Small intestine (tissue), 7 donors: Measurements from ENCODE around the gene SF3A2. TPM values are rescaled to one million over a fixed set of nuclear protein-coding genes. Genes with fewer than 3 reads are reported as not detected.
A peak's percentile ranks its signal among the peaks of the same experiment; 100 is the strongest.

Source experiments
- DNase-seq, 2 donors: peaks; one replicate each; pipeline versions ENCODE4 v3.0.0 to v3.0.0-alpha.2; 2013
- FAIRE-seq: peaks from 2 replicates; lab custom pipeline; 2012; peaks lifted over from hg19 to GRCh38; lab: Jason Lieb, UNC
- H3K27ac ChIP-seq, 3 donors: one replicate each; pipeline ENCODE4 v1.5.1; 2013; ENCODE audit warnings: low read length in 2 of 3, mild to moderate bottlenecking in 2 of 3, control low read depth in 1 of 3, inconsistent platforms in 1 of 3, low read depth in 1 of 3, moderate library complexity in 1 of 3
- H3K27me3 ChIP-seq, 3 donors: one replicate each; pipeline ENCODE4 v1.6.1; 2013; ENCODE audit warnings: low read length in 3 of 3, inconsistent platforms in 1 of 3; ENCODE audit not compliant: control insufficient read depth in 3 of 3, insufficient read depth in 3 of 3
- H3K36me3 ChIP-seq, 3 donors: one replicate each; pipeline ENCODE4 v1.6.1; 2013; ENCODE audit warnings: low read length in 3 of 3, inconsistent platforms in 1 of 3, low read depth in 1 of 3, mild to moderate bottlenecking in 1 of 3, moderate library complexity in 1 of 3; ENCODE audit not compliant: control insufficient read depth in 3 of 3, insufficient read depth in 2 of 3
- H3K4me1 ChIP-seq, 3 donors: one replicate each; pipeline ENCODE4 v1.6.1; 2013; ENCODE audit warnings: low read length in 2 of 3, inconsistent platforms in 1 of 3, low read depth in 1 of 3, mild to moderate bottlenecking in 1 of 3, moderate library complexity in 1 of 3; ENCODE audit not compliant: control insufficient read depth in 3 of 3, insufficient read depth in 2 of 3
- H3K4me3 ChIP-seq, 3 donors: one replicate each; pipeline ENCODE4 v1.5.1; 2013; ENCODE audit warnings: low read length in 3 of 3, control low read depth in 1 of 3, inconsistent platforms in 1 of 3, low read depth in 1 of 3, mild to moderate bottlenecking in 1 of 3, moderate library complexity in 1 of 3
- H3K9me3 ChIP-seq, 2 donors: one replicate each; pipeline ENCODE4 v1.6.1; 2013; ENCODE audit warnings: low read depth in 1 of 2, low read length in 1 of 2; ENCODE audit not compliant: control insufficient read depth in 2 of 2, insufficient read depth in 1 of 2
- WGBS, 3 donors: extraction: QIAGEN DNeasy Blood & Tissue Kit; methylation state at CpG; one replicate each; pipeline ENCODE4 v1.1.7; 2013; 5-methylcytosine and 5-hydroxymethylcytosine counted together
- polyA plus RNA-seq, 4 donors: library from polyadenylated mRNA; stranded (reverse) in 3 of 4; unstranded in 1 of 4; fragments of 200-250 nt in 3 of 4; fragments of 120-200 nt in 1 of 4; gene quantifications; one replicate each; pipeline versions ENCODE4 v1.2.1 to v1.2.3, GENCODE V29; 2013
- donor health status: healthy with polysubstance abuse.
- donor health status: control.
- donor health status: control.
- donor health status: Bipolar disorder and iron deficiency.
- donor health status: healthy.

SF3A2 gene
- polyA plus RNA-seq, 4 donors: 31.8 to 71.5 (median 40.3) TPM

DNA sequence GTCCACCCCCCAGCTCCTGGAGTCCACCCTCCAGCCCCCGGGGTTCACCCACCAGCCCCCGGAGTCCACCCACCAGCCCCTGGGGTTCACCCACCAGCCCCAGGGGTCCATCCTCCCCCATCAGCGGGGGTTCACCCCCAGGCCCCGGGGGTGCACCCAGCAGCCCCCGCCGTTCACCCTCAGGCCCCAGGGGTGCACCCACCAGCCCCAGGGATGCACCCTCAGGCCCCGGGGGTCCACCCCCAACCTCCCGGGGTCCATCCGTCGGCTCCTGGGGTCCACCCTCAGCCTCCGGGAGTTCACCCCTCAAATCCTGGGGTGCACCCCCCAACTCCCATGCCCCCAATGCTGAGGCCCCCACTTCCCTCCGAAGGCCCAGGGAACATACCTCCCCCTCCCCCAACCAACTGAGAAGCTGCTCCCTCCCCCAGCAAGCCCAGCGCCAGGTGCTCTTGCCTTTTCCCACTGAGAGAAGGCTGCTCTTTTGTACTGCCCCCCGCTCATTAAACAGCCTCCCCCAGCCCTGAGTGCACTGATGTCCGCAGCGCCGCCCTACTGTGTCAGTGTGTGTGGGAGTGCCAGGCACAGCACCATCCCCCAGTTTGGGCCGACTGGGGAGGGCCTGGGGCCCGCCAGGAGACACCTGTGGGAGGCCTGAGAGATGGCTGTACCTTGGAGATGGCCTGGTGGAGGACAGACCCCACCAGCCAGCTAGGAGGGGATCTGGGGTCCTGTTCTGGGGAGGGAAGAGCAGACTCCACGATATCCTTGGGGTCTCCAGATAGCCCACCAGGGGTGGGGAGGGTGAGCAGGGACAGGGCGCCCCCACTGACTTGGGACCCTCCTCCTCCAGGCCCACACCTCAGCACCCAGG is 11.7 kb downstream of the SF3A2 start:
- peaks cover 0 to 43% (median 6%) of the 10 kb centered on the region in 3 donors for H3K4me1 ChIP-seq
- FAIRE-seq: no peak

DNA sequence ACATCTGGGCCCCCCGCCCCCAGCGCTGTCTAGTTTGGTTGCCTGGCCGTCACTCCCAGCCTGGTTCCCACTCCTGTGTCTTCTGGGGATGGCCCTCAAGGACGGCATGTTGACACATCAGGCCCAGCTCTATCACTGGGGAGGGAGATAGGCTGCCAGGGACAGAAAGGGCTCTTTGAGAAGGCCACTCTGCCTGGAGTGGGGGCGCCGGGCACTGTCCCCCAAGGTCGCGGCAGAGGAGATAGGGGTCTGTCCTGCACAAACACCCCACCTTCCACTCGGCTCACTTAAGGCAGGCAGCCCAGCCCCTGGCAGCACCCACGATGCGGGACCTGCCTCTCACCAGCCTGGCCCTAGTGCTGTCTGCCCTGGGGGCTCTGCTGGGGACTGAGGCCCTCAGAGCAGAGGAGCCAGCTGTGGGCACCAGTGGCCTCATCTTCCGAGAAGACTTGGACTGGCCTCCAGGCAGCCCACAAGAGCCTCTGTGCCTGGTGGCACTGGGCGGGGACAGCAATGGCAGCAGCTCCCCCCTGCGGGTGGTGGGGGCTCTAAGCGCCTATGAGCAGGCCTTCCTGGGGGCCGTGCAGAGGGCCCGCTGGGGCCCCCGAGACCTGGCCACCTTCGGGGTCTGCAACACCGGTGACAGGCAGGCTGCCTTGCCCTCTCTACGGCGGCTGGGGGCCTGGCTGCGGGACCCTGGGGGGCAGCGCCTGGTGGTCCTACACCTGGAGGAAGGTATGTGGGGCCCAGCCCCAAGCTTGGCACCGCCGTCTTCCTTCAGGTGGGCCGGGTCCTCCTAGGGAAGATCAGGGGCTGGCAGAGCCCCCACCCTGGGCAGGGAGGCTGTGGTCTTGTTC is 12.6 kb downstream of the SF3A2 start, which contains the start of gene AMH:
Gene AMH (plus strand): TSS at position 314 of the 857 bp plus-strand sequence. CDS start 10 bp downstream, at position 324.
- Histone ChIP-seq H3K4me3 (no peak within 1 kb of the TSS), H3K27me3 (peaks cover 24 to 51% (median 28%) of the 10 kb centered on the region in 3 donors), H3K36me3 (peaks cover 28 to 53% (median 33%) of the 10 kb centered on the region in 3 donors), H3K4me1 (peaks cover 0 to 36% (median under 1%) of the 10 kb centered on the region in 3 donors), H3K9me3 (no peaks in the 10 kb centered on the region), H3K27ac (no peak within 1 kb of the TSS)
- DNase-seq (no peak), FAIRE-seq (no peak)
- 74 to 77% (median 75%) methylated on average over 21 to 27 of the region's 27 CpGs for WGBS, 3 donors

More for the DNA sequence above, 11.7 kb downstream of the SF3A2 start:
- Histone ChIP-seq H3K27me3 (peaks cover 24 to 43% (median 24%) of the 10 kb centered on the region in 3 donors), H3K27ac (no peak overlapping the region), H3K4me3 (no peak overlapping the region), H3K9me3 (no peaks in the 10 kb centered on the region), H3K36me3 (peaks cover 28 to 62% (median 41%) of the 10 kb centered on the region in 3 donors)
- DNase-seq: no peak
- 78 to 85% (median 84%) methylated on average over 12 to 21 of the region's 21 CpGs for WGBS, 3 donors

DNA sequence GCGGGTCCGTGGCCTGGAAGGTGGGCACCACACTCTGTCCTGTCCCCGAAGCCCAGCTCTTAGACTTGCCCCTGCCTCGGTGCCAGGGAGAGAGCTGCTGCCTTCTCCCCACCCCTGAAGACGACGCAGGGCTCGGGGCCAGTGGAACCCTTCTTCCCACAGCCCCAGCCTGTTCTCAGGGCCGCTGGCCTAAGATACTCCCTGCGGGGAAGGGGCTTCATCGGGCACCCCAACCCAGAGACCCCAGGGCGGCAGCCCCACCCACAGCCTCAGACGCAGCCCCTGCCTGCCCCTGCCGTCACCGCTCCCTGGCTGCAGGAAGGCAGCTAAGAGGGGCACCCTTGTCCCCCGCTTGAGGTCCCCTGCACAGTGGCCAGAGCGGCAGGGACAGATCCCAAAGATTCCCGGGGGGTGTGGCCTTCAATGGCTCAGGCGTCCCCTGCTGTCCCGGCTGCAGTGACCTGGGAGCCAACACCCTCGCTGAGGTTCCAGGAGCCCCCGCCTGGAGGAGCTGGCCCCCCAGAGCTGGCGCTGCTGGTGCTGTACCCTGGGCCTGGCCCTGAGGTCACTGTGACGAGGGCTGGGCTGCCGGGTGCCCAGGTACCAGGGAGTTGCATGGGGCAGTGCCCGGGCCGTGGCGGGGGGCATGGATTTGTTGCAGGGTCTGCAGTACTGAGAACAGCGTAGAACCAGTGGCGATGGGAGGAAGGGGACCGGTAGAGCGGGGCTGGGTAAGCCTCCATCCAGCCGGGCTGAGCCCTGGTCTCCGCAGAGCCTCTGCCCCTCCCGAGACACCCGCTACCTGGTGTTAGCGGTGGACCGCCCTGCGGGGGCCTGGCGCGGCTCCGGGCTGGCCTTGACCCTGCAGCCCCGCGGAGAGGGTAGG is 13.5 kb downstream of the SF3A2 start:
- H3K27ac ChIP-seq: no peak overlapping the region
- H3K27me3 ChIP-seq: peaks cover 24 to 55% (median 28%) of the 10 kb centered on the region in 3 donors
- WGBS, 3 donors: 17 to 24% (median 20%) methylated on average over 38 to 43 of the region's 43 CpGs
- H3K4me1 ChIP-seq: peaks cover 0 to 29% (median 0%) of the 10 kb centered on the region in 3 donors
- DNase-seq (no peak), FAIRE-seq (no peak)
- H3K9me3 ChIP-seq: no peaks in the 10 kb centered on the region
- no peak overlapping the region for H3K4me3 ChIP-seq
- H3K36me3 ChIP-seq: peaks cover 22 to 44% (median 25%) of the 10 kb centered on the region in 3 donors

DNA sequence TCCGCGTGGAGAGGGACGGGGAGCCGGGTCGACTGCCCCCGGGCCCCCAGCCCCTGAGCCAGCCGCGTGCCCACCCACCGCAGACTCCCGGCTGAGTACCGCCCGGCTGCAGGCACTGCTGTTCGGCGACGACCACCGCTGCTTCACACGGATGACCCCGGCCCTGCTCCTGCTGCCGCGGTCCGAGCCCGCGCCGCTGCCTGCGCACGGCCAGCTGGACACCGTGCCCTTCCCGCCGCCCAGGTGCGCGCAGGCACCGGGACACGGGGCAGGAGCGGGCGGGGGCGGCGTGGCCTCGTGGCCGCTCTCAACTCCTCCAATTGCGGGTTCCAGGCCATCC is 14.1 kb downstream of the SF3A2 start:
- Histone ChIP-seq H3K36me3 (peaks cover 18 to 38% (median 19%) of the 10 kb centered on the region in 3 donors), H3K9me3 (no peaks in the 10 kb centered on the region), H3K27ac (no peak overlapping the region), H3K27me3 (peaks cover 24 to 60% (median 28%) of the 10 kb centered on the region in 3 donors), H3K4me3 (peak overlapping the region in 1 of 3 donors; percentile 32), H3K4me1 (peaks cover 0 to 29% (median 0%) of the 10 kb centered on the region in 3 donors)
- WGBS, 3 donors: 0 to 8% (median 7%) methylated on average over 8 to 40 of the region's 40 CpGs
- FAIRE-seq (no peak), DNase-seq (no peak)

DNA sequence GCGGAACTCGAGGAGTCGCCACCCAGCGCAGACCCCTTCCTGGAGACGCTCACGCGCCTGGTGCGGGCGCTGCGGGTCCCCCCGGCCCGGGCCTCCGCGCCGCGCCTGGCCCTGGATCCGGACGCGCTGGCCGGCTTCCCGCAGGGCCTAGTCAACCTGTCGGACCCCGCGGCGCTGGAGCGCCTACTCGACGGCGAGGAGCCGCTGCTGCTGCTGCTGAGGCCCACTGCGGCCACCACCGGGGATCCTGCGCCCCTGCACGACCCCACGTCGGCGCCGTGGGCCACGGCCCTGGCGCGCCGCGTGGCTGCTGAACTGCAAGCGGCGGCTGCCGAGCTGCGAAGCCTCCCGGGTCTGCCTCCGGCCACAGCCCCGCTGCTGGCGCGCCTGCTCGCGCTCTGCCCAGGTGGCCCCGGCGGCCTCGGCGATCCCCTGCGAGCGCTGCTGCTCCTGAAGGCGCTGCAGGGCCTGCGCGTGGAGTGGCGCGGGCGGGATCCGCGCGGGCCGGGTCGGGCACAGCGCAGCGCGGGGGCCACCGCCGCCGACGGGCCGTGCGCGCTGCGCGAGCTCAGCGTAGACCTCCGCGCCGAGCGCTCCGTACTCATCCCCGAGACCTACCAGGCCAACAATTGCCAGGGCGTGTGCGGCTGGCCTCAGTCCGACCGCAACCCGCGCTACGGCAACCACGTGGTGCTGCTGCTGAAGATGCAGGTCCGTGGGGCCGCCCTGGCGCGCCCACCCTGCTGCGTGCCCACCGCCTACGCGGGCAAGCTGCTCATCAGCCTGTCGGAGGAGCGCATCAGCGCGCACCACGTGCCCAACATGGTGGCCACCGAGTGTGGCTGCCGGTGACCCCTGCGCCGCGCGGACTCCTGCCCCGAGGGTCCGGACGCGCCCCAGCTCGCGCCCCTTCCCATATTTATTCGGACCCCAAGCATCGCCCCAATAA is 14.8 kb downstream of the SF3A2 start:
- peaks cover 24 to 67% (median 28%) of the 10 kb centered on the region in 3 donors for H3K27me3 ChIP-seq
- no peak overlapping the region for H3K27ac ChIP-seq
- FAIRE-seq: no peak
- peak in 1 of 2 donors; percentile 67 for DNase-seq
- H3K4me3 ChIP-seq: peak overlapping the region in 1 of 3 donors; percentile 32
- H3K9me3 ChIP-seq: no peaks in the 10 kb centered on the region
- H3K36me3 ChIP-seq: peaks cover 13 to 32% (median 14%) of the 10 kb centered on the region in 3 donors
- H3K4me1 ChIP-seq: peaks cover 0 to 29% (median 0%) of the 10 kb centered on the region in 3 donors
- WGBS, 3 donors: 4 to 5% (median 5%) methylated on average over 86 to 125 of the region's 125 CpGs

DNA sequence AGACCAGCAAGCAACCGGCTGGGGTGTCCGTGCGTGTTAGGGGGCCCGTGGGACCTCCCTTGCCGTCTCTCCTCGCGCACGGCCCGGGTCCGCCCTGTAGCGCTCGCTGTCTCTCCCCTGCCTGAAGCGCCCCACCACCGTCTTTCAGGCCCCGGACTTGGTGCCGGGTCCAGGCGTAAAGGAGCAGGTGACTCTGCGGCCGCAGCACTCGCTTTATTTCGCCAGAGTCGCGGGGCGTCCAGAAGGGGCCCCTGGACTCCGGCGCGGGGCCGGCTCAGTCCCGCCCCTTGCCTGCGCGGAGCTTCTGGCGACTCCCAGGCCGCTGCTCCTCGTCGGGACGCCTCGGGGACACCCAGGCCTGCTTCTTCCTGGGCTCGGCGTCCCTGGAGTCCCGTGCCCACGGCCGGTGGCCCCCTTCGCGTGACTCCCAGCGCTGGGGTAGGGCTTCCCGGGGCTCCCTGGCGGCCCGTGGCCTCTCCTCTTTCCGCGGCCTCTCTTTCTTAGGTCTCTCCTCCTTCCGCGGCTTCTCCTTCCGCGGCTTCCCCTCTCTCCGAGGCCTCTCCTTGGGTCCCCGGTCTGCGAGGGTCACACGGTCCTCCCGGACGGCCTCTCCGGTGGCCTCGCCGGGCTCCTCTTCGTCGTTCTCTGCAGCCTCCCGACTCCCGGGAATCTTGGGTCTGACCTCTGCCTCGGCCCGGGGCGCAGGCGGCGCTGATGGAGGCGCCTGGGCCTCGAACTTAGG is 15.6 kb downstream of the SF3A2 start:
- peaks cover 6 to 23% (median 10%) of the 10 kb centered on the region in 3 donors for H3K36me3 ChIP-seq
- H3K27ac ChIP-seq: no peak overlapping the region
- H3K4me3 ChIP-seq: peak overlapping the region in 1 of 3 donors; percentile 32
- DNase-seq: peak in 1 of 2 donors; percentile 66
- FAIRE-seq: no peak
- H3K9me3 ChIP-seq: no peaks in the 10 kb centered on the region
- 5 to 6% (median 5%) methylated on average over 51 to 74 of the region's 74 CpGs for WGBS, 3 donors
- peaks cover 24 to 67% (median 28%) of the 10 kb centered on the region in 3 donors for H3K27me3 ChIP-seq
- H3K4me1 ChIP-seq: peaks cover 0 to 29% (median 0%) of the 10 kb centered on the region in 3 donors
